Measurements from ENCODE around the gene CELA2A.
"Not testable (repeated sequence)": the region's sequence is repeated elsewhere in the genome, so short reads cannot be mapped to it uniquely, and the experiment has no call there.

Gene CELA2A

DNA sequence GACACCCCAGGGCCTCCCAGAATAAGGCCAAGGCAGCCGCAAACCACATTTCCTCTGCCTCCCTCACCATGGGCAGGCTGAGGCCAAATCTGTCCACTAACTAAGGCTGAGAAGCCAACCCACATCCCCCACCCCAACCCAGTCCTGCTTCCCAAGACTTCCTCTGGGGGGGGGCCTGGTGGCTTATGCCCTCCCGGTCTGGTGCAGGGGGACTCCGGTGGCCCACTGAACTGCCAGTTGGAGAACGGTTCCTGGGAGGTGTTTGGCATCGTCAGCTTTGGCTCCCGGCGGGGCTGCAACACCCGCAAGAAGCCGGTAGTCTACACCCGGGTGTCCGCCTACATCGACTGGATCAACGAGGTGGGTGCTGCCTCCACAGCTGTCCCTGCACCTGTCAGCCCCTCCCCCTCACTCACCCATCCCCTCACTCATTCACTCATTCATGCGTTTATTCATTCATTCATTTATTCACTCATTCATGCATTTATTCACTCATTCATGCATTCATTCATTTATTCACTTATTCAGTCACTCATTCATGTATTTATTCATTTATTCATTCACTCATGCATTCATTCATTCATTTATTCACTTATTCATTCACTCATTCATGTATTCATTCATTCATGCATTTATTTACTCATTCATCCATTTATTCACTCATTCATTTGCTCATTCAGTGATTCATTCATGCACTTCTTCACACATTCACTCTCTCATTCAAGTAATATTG is 11.0 kb upstream of the CELA2A start:
- DNase-seq (ENCODE audit: low read depth) = no peak

- no peak for DNase-seq (ENCODE audit: low read depth)
Measured at GRCh38 chr1:15446212-15446611, 10.3 kb upstream of the CELA2A start.

DNA sequence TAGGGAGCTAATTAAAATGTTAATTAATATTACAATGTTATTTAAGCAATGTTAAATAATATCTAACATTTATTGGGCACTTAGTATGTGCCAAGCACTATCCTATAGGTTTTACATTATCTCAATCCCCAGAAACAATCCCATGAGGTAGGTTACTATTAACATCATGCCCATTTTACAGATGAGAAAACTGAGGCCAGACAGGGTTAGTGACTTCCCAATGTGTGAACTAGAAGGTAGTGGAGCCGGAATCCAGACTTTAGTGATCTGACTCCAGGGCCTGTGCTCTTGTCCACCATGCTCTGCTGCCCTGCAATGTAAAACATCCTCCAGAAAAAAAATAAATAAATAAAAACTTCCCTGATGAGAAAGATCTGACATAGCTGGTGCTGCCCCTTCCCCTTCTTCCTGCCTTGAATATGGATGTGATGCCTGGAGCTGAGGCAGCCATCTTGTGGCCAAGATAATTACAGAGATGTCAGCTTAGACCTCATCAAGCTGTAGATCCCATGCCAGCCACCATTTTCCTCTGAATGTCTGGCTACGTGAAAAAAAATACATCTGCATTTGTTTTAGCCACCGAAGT is 7.6 kb upstream of the CELA2A start:
- DNase-seq (ENCODE audit: low read depth) = no peak

DNA sequence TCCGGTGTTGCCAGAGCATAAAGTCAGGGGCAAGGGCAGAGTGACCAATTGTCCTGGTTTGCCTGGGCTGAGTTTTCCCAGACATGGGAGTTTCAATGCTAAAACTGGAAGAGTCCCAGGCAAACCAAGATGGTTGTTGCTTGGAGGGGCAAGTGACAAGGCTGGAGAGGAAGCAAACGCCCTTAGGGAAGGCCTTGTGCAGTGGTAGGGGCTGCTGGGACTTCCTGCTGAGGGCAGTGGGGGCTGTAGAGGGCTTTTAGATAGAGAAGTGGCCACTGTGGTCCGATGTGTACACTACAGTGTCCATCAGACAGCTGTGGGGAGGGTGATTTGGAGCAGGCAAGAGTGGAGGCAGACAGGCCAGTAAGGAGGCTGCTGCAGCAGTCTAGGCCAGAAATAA is 7.0 kb upstream of the CELA2A start:
- no peak for DNase-seq (ENCODE audit: low read depth)

DNA sequence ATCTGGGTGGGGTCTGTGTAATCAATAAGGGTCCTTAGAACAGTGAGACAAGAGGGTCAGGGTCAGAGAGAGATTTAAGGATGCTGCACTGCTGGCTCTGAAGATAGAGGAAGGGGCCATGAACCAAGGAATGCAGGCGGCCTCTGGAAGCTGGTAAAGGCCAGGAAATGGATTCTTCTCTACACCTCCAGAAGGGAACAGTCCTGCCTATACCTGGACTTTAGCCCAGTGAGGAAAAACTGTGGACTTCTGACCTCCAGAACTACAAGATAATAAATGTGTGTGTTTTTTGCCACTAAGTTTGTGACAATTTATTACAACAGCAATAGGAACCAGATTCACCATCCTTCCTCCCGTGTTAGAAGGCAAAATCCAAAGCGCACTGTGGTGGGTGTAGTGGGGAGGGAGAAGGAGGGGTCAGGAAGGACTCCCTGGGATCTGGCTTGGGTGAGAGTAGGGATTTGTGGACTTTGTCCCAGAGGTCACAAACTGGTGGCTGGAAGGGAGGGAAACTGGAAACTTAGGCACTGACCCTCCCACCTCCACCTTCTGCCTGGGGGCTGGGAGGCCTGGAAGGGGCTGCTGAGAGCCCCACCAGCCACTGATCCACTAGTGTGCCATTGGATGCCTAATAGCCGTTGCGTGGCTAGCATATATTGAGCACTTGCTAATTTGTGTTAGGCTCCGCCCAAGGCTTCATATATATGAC is 5.4 kb upstream of the CELA2A start:
- no peak for DNase-seq (ENCODE audit: low read depth)

DNA sequence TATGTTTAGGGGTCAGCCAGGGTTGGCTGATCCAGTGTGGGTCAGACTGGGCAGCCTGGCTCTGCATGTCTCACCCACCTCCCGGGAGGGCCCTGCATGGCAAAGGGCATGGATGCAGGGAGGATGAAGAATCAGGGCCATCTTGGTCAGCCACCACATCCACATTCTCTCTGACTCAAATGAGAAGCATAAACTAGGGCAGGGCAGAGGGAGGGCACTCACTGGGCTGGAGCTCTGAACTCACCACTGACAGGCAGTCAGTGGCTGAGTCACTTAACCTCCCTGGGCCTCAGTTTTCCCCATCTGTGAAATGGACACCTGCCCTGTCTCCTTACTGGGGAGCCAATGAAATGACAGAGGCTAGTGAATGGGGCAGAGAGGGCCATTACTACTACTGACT is 4.3 kb upstream of the CELA2A start:
- DNase-seq (ENCODE audit: low read depth) = no peak

GRCh38 chr1:15452866-15453571 is 3.5 kb upstream of the CELA2A start:
- no peak for DNase-seq (ENCODE audit: low read depth)

GRCh38 chr1:15453734-15454133 is 2.8 kb upstream of the CELA2A start:
- no peak for DNase-seq (ENCODE audit: low read depth)

GRCh38 chr1:15454256-15454655 is 2.3 kb upstream of the CELA2A start:
- DNase-seq (ENCODE audit: low read depth) = no peak

GRCh38 chr1:15455522-15455921 is 1.0 kb upstream of the CELA2A start:
- DNase-seq (ENCODE audit: low read depth) = no peak

DNA sequence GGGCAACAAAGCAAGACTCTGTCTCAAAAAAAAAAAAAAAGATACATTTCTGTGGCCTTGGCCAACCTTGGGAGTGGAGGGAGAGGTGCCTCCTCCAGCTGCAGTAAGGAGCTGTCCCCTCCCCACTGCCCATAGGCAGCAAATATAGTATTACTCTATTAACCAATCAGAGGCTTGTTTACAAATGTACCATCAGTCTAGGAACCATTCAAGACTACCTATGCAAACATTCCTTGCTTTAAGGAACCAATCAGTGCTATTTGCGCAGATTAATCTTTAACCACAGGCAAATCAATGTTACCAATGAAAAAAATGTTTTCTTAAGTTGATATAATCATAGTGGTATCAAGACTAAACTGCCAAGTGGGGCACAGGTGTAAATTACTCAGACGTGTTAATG is 1.1 kb downstream of the CELA2A start:
- DNase-seq (ENCODE audit: low read depth) = no peak

DNA sequence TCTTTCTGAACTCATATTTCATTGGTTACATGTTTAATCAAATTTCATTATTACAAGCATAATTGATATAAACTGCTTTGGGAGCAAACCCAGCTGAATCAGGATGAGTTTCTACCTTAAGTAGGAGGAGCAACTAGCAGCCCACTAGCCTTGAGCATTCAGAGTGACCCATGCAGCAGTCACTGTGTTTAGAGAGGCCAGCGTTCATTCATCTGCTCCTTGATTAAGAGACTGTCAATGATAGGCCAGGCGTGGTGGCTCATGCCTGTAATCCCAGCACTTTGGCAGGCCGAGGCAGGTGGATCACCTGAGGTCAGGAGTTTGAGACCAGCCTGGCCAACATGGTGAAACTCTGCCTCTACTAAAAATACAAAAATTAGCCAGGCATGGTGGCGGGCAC is 1.9 kb downstream of the CELA2A start:
- not testable (repeated sequence) for DNase-seq (ENCODE audit: low read depth)

GRCh38 chr1:15459771-15460707 is 3.5 kb downstream of the CELA2A start:
- no peak for DNase-seq (ENCODE audit: low read depth)

GRCh38 chr1:15460708-15461095 is 4.2 kb downstream of the CELA2A start:
- DNase-seq (ENCODE audit: low read depth) = no peak

GRCh38 chr1:15463064-15463800 is 6.7 kb downstream of the CELA2A start:
- not testable (repeated sequence) for DNase-seq (ENCODE audit: low read depth)

DNA sequence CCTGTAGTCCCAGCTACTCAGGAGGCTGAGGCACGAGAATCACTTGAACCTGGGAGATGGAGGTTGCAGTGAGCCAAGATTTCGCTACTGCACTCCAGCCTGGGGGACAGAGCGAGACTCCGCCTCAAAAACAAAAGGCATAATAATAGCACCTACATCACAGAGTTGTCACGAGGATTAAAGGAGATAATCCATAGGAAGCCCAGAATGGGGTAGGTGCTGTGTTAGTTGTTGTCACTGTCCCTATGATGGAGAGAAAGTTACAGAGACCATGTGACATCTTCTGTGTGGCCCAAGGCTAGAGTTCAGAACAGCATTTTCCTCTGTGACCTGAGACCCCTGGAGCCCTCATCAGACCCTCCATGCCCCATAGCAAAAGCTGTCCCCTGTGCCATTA is 7.4 kb downstream of the CELA2A start:
- not testable (repeated sequence) for DNase-seq (ENCODE audit: low read depth)

DNA sequence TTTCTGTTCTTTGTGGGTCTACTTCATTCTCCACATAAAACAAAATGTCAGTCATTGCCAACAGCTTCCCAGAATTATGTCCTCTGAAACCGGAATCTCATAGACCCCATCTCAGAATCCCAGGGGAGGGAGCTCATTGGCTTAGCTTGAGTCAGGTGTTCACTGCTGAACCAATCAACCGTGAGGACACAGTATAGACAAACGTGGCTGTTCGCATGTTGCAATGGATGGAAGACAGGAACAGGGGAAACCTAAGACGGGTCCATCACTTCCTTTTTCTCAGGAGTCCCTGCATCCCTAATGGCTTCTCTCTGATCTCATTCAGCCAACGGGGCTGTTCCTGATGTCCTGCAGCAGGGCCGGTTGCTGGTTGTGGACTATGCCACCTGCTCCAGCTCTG is 9.1 kb downstream of the CELA2A start:
- no peak for DNase-seq (ENCODE audit: low read depth)

DNA sequence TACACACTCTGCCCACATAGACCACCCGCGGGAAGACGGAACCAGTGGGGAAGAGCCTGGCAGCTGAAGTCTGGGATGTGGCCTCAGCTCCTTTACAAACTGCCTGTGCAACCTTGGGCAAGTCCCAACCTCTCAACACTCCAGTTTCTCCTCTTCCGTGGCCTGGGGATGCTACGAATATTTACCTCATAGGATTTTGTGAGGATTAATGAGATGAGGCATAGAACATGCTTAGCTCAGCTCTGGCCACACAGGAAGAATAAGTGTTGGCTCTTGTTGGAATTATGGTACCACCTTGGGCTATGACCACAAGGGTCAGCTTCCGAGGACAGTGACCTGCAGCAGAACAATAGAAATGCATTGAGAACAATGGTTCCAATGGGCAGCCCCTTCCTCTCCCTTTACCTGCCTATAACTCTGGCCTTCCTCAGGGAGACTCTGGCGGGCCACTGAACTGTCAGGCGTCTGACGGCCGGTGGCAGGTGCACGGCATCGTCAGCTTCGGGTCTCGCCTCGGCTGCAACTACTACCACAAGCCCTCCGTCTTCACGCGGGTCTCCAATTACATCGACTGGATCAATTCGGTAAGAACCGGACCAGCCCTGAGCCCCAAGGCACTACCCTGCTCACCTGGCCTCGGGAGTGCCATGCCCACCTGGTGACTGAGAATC is 10.6 kb downstream of the CELA2A start:
- DNase-seq (ENCODE audit: low read depth) = not testable (repeated sequence)

- no peak for DNase-seq (ENCODE audit: low read depth)
Measured at GRCh38 chr1:15468145-15468544, 11.6 kb downstream of the CELA2A start.

GRCh38 chr1:15469361-15469760 is 12.8 kb downstream of the CELA2A start:
- no peak for DNase-seq (ENCODE audit: low read depth)
